K562 (cell line): ENCODE measurements around the gene ATF4. TPM values are rescaled to one million over a fixed set of nuclear protein-coding genes. Genes with fewer than 3 reads are reported as not detected.

Experiments used
- ARNT ChIP-seq, 2 experiments: fragments of 450-650 bp; IDR thresholded peaks; 2 replicates each; pipeline ENCODE4 v1.6.1; 2016; ENCODE audit warnings: mild to moderate bottlenecking in 1 of 2
- BRF2 ChIP-seq: IDR thresholded peaks from 3 replicates; pipeline ENCODE4 v1.6.1; 2011; ENCODE audit warnings: borderline replicate concordance, mild to moderate bottlenecking; ENCODE audit not compliant: insufficient read length, insufficient read depth
- EZH2 ChIP-seq: IDR thresholded peaks from 2 replicates; pipeline ENCODE4 v1.6.1; 2012; ENCODE audit warnings: low read depth, mild to moderate bottlenecking, inconsistent platforms, low read length, borderline replicate concordance
- HDAC8 ChIP-seq: fragments of 450-650 bp; IDR thresholded peaks from 2 replicates; pipeline ENCODE4 v1.6.1; 2016; ENCODE audit warnings: mild to moderate bottlenecking, missing genetic modification characterization, moderate library complexity, missing compliant biosample characterization
- IRF9 ChIP-seq: fragments of 450-650 bp; IDR thresholded peaks from 2 replicates; pipeline ENCODE4 v1.6.1; 2016; ENCODE audit warnings: missing biosample characterization, missing genetic modification characterization
- KAT7 ChIP-seq: sonication (generic); formaldehyde crosslinking; IDR thresholded peaks from 2 replicates; pipeline ENCODE4 v1.8.0; 2022; ENCODE audit warnings: missing genetic modification reagents, mild to moderate bottlenecking, borderline replicate concordance
- L3MBTL2 ChIP-seq: fragments of 450-650 bp; IDR thresholded peaks from 2 replicates; pipeline ENCODE4 v1.6.1; 2016; ENCODE audit warnings: mild to moderate bottlenecking, moderate library complexity
- MLLT1 ChIP-seq, 2 experiments: fragments of 450-650 bp; IDR thresholded peaks; 2 replicates each; pipeline ENCODE4 v1.6.1; 2016
- NFE2 ChIP-seq: IDR thresholded peaks from 2 replicates; pipeline ENCODE4 v1.6.1; 2014; ENCODE audit warnings: antibody characterized with exemption, low read depth
- NR2C2 ChIP-seq, 2 experiments: fragments of 200-800 bp in 1 of 2; sonication (Bioruptor generic) in 1 of 2; sonication (generic) in 1 of 2; formaldehyde crosslinking in 1 of 2; IDR thresholded peaks; 2 replicates each; pipeline versions ENCODE4 v1.6.1 to v1.8.0; 2016 to 2022; ENCODE audit warnings: mild to moderate bottlenecking in 1 of 2, missing compliant biosample characterization in 1 of 2, missing genetic modification characterization in 1 of 2, missing genetic modification reagents in 1 of 2
- PHB ChIP-seq: fragments of 250-450 bp; sonication (Bioruptor Pico); IDR thresholded peaks from 2 replicates; pipeline ENCODE4 v1.5.0; 2021
- TGIF2 ChIP-seq: sonication (generic); formaldehyde crosslinking; IDR thresholded peaks from 2 replicates; pipeline ENCODE4 v1.8.1; 2022; ENCODE audit warnings: mild to moderate bottlenecking, missing genetic modification reagents, moderate library complexity
- TOE1 ChIP-seq, 2 experiments: fragments of 450-650 bp in 1 of 2; sonication (generic) in 1 of 2; formaldehyde crosslinking in 1 of 2; IDR thresholded peaks; 2 replicates each; pipeline versions ENCODE4 v1.7.1 to v1.8.0; 2016 to 2022; ENCODE audit warnings: borderline replicate concordance in 2 of 2, mild to moderate bottlenecking in 2 of 2, antibody characterized with exemption in 1 of 2, inconsistent platforms in 1 of 2, low read depth in 1 of 2, missing genetic modification reagents in 1 of 2, moderate library complexity in 1 of 2
- ZFX ChIP-seq: sonication (generic); formaldehyde crosslinking; IDR thresholded peaks from 2 replicates; pipeline ENCODE4 v1.8.0; 2022; ENCODE audit warnings: mild to moderate bottlenecking, missing genetic modification reagents, moderate library complexity
- ZNF184 ChIP-seq: sonication (generic); formaldehyde crosslinking; IDR thresholded peaks from 2 replicates; pipeline ENCODE4 v1.5.0; 2020; ENCODE audit warnings: missing genetic modification reagents
- ZNF282 ChIP-seq: sonication (generic); formaldehyde crosslinking; IDR thresholded peaks from 2 replicates; pipeline ENCODE4 v1.8.1; 2023; ENCODE audit warnings: missing genetic modification reagents
- ZNF316 ChIP-seq: fragments of 450-650 bp; IDR thresholded peaks from 2 replicates; pipeline ENCODE4 v1.6.1; 2016
- ZNF609 ChIP-seq: sonication (generic); formaldehyde crosslinking; IDR thresholded peaks from 2 replicates; pipeline ENCODE4 v1.8.1; 2023; ENCODE audit warnings: missing genetic modification reagents, mild to moderate bottlenecking, borderline replicate concordance
- polyA plus RNA-seq, 8 experiments: library from polyadenylated mRNA; depleted of rRNA in 4 of 8; stranded (reverse) in 5 of 8; unstranded in 3 of 8; fragments of >200 nt; fragmentation: Nextera tagmentation in 2 of 8; fragmentation: Illumina TruSeq in 1 of 8; extraction: Ambion mirVana in 2 of 8; extraction: Trizol in 1 of 8; gene quantifications; 2 replicates each; pipeline versions ENCODE4 v1.2.1 to v1.2.3, GENCODE V29; 2011 to 2014; ENCODE audit warnings: inconsistent platforms in 1 of 8, missing spikeins in 1 of 8
- total RNA-seq, 7 experiments: library from RNA; depleted of rRNA in 6 of 7; stranded (reverse); fragments of >200 nt in 6 of 7; fragmentation: Illumina TruSeq in 2 of 7; extraction: Trizol in 2 of 7; gene quantifications; 2 replicates each; pipeline versions ENCODE4 v1.2.1 to v1.2.3, GENCODE V29; 2011 to 2021; ENCODE audit warnings: low replicate concordance in 1 of 7

ATF4 gene
- total and polyA plus RNA-seq, 9 of the 15 experiments (the other 6 are each of a cell fraction or from before 2014, with no cell fraction given): 93.1 to 723 (median 355) TPM

GRCh38 chr22:39532215-39533073, 12.1 kb downstream of the ATF4 start, which contains the start of gene RPS19BP1 (continued):
- TF ChIP-seq ZNF609 (CRISPR knock-in tag): no peak
- TF ChIP-seq ZFX: peak; percentile 65
- no peak for TF ChIP-seq ARNT (IDR thresholded peaks at IDR 0.05)
- no peak for TF ChIP-seq MLLT1 (IDR thresholded peaks at IDR 0.05)
- no peak for TF ChIP-seq IRF9 (tag)
- no peak for TF ChIP-seq BRF2
- TF ChIP-seq TGIF2 (CRISPR knock-in tag): 0 out of 2 replicates have a peak, but pooled peaks have one; percentile 37
- TF ChIP-seq KAT7 (CRISPR knock-in tag): peak; percentile 79; the same call in 1 of the 2 replicates
- TF ChIP-seq L3MBTL2: peak; percentile 83
- no peak for TF ChIP-seq EZH2
- TF ChIP-seq NFE2: no peak
- TF ChIP-seq TOE1 (IDR thresholded peaks at IDR 0.05; ENCODE audit: borderline replicate concordance): no peak; the same call in 1 of the 2 replicates
- no peak for TF ChIP-seq TOE1 (CRISPR knock-in tag; IDR thresholded peaks at IDR 0.05; ENCODE audit: borderline replicate concordance, low read depth)
- TF ChIP-seq NR2C2 (CRISPR knock-in tag; IDR thresholded peaks at IDR 0.05): no peak
- TF ChIP-seq NR2C2 (tag; IDR thresholded peaks at IDR 0.05): peak; percentile 85
- TF ChIP-seq ZNF184 (CRISPR knock-in tag): no peak
- TF ChIP-seq ZNF282 (CRISPR knock-in tag): no peak
- TF ChIP-seq ZNF316: no peak
- TF ChIP-seq HDAC8: no peak
- no peak for TF ChIP-seq PHB
